Smooth muscle cell (in vitro differentiated cells): ENCODE measurements around the gene SRSF3. TPM values are rescaled to one million over a fixed set of nuclear protein-coding genes. Genes with fewer than 3 reads are reported as not detected.

ENCODE experiments used
- DNase-seq: peaks from one replicate; lab custom pipeline; 2025; ENCODE audit not compliant: unreplicated experiment; lab: John Stamatoyannopoulos, UW
- H2AFZ ChIP-seq: fragments of 200-600 bp; sonication (generic); 2 replicates; pipeline ENCODE4 v1.6.0; 2016; ENCODE audit warnings: antibody characterized with exemption, low read depth, mild to moderate bottlenecking
- H3F3A ChIP-seq: fragments of 200-600 bp; sonication (generic); 2 replicates; pipeline ENCODE4 v1.6.0; 2017; ENCODE audit warnings: antibody characterized with exemption, low read depth
- H3K27ac ChIP-seq: fragments of 200-600 bp; sonication (generic); 2 replicates; pipeline ENCODE4 v1.5.1; 2016; ENCODE audit warnings: low read depth, mild to moderate bottlenecking
- H3K27me3 ChIP-seq: fragments of 200-600 bp; sonication (generic); 2 replicates; pipeline ENCODE4 v1.6.1; 2016; ENCODE audit warnings: low read depth, mild to moderate bottlenecking
- H3K36me3 ChIP-seq: fragments of 200-600 bp; sonication (generic); 2 replicates; pipeline ENCODE4 v1.5.1; 2016; ENCODE audit warnings: low read depth
- H3K4me1 ChIP-seq: fragments of 200-600 bp; sonication (generic); 2 replicates; pipeline ENCODE4 v1.5.1; 2016; ENCODE audit warnings: low read depth
- H3K4me2 ChIP-seq: fragments of 200-600 bp; sonication (generic); 2 replicates; pipeline ENCODE4 v1.6.0; 2016; ENCODE audit warnings: mild to moderate bottlenecking
- H3K4me3 ChIP-seq: fragments of 200-600 bp; sonication (generic); 2 replicates; pipeline ENCODE4 v1.5.1; 2016; ENCODE audit warnings: mild to moderate bottlenecking
- H3K79me2 ChIP-seq: fragments of 200-600 bp; sonication (generic); 2 replicates; pipeline ENCODE4 v1.6.0; 2016; ENCODE audit warnings: low read depth, mild to moderate bottlenecking
- H3K9ac ChIP-seq: fragments of 200-600 bp; sonication (generic); 2 replicates; pipeline ENCODE4 v1.6.0; 2016; ENCODE audit warnings: low read depth
- H3K9me3 ChIP-seq: fragments of 200-600 bp; sonication (generic); replicated peaks from 2 replicates; pipeline ENCODE4 v1.5.1; 2016; ENCODE audit warnings: low read depth
- H4K20me1 ChIP-seq: fragments of 200-600 bp; sonication (generic); 2 replicates; pipeline ENCODE4 v1.6.0; 2016; ENCODE audit warnings: low read depth
- WGBS: methylation state at CpG from one replicate; pipeline ENCODE4 v1.1.7; 2016; ENCODE audit warnings: low lambda C conversion rate; 5-methylcytosine and 5-hydroxymethylcytosine counted together
- polyA plus RNA-seq: library from polyadenylated mRNA; unstranded; fragments of >200 nt; fragmentation: Nextera tagmentation; extraction: Ambion mirVana; gene quantifications from 2 replicates; pipeline ENCODE4 v1.2.1, GENCODE V29; 2016
- total RNA-seq: library from RNA; depleted of rRNA; stranded (reverse); fragments of >200 nt; gene quantifications from 2 replicates; pipeline ENCODE4 v1.2.3, GENCODE V29; 2014
- TF ChIP-seq, protein P1 (sequence below): fragments of 200-600 bp; sonication (generic); IDR thresholded peaks from 2 replicates; pipeline ENCODE4 v1.5.1; 2017; ENCODE audit warnings: borderline replicate concordance, mild to moderate bottlenecking, antibody characterized with exemption; ENCODE audit not compliant: insufficient read depth, poor library complexity, severe bottlenecking

The SRSF3 gene
- total and polyA plus RNA-seq, 2 experiments from 2014 or later: 158 to 179 TPM

- H3K4me3 ChIP-seq: no peak overlapping the region
- WGBS: 59% methylated on average over 17 of the region's 18 CpGs
- no peaks in the 10 kb centered on the region for H3K36me3 ChIP-seq
- no peaks in the 10 kb centered on the region for H3K27me3 ChIP-seq
- peaks cover 8% of the 10 kb centered on the region for H3F3A ChIP-seq
- TF ChIP-seq, protein P1, sequence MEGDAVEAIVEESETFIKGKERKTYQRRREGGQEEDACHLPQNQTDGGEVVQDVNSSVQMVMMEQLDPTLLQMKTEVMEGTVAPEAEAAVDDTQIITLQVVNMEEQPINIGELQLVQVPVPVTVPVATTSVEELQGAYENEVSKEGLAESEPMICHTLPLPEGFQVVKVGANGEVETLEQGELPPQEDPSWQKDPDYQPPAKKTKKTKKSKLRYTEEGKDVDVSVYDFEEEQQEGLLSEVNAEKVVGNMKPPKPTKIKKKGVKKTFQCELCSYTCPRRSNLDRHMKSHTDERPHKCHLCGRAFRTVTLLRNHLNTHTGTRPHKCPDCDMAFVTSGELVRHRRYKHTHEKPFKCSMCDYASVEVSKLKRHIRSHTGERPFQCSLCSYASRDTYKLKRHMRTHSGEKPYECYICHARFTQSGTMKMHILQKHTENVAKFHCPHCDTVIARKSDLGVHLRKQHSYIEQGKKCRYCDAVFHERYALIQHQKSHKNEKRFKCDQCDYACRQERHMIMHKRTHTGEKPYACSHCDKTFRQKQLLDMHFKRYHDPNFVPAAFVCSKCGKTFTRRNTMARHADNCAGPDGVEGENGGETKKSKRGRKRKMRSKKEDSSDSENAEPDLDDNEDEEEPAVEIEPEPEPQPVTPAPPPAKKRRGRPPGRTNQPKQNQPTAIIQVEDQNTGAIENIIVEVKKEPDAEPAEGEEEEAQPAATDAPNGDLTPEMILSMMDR: peak; percentile 88
- no peaks in the 10 kb centered on the region for H4K20me1 ChIP-seq
- H3K9me3 ChIP-seq: no peaks in the 10 kb centered on the region
- no peak overlapping the region for H2AFZ ChIP-seq
- peak; percentile 46 for DNase-seq
- no peaks in the 10 kb centered on the region for H3K4me1 ChIP-seq
- H3K27ac ChIP-seq: no peak overlapping the region
- no peaks in the 10 kb centered on the region for H3K79me2 ChIP-seq
- no peak overlapping the region for H3K4me2 ChIP-seq
- H3K9ac ChIP-seq: no peak overlapping the region
Observed at GRCh38 chr6:36623547-36624459, 29.6 kb downstream of the SRSF3 start.

- Histone ChIP-seq H3K27ac (no peak overlapping the region), H4K20me1 (no peaks in the 10 kb centered on the region), H3K36me3 (no peaks in the 10 kb centered on the region), H3K79me2 (no peaks in the 10 kb centered on the region), H3K4me1 (no peaks in the 10 kb centered on the region), H3K27me3 (no peaks in the 10 kb centered on the region), H3K9ac (no peak overlapping the region), H3K9me3 (no peaks in the 10 kb centered on the region), H3K4me2 (peak overlapping the region; percentile 25), H2AFZ (no peak overlapping the region), H3F3A (peaks cover 8% of the 10 kb centered on the region), H3K4me3 (no peak overlapping the region)
- DNase-seq: no peak
- TF ChIP-seq, protein P1: no peak
- 93% methylated on average over 11 of the region's 11 CpGs for WGBS
Observed at GRCh38 chr6:36624461-36625157, 30.4 kb downstream of the SRSF3 start.

DNA sequence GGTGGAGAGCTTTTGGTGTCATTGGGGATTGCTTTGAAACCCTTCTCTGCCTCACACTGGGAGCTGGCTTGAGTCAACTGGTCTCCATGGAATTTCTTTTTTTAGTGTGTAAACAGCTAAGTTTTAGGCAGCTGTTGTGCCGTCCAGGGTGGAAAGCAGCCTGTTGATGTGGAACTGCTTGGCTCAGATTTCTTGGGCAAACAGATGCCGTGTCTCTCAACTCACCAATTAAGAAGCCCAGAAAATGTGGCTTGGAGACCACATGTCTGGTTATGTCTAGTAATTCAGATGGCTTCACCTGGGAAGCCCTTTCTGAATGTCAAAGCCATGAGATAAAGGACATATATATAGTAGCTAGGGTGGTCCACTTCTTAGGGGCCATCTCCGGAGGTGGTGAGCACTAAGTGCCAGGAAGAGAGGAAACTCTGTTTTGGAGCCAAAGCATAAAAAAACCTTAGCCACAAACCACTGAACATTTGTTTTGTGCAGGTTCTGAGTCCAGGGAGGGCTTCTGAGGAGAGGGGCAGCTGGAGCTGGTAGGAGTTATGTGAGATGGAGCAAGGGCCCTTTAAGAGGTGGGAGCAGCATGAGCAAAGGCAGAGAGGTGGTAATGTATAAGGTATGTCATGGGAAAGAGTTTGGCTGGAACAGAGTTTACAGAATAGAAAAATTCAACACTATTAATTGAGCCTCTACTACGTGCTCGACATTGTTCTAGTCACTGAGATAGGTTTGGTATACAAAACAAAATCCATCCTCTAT, 31.2 kb downstream of the SRSF3 start:
- no peaks in the 10 kb centered on the region for H3K79me2 ChIP-seq
- no peaks in the 10 kb centered on the region for H3K9me3 ChIP-seq
- H4K20me1 ChIP-seq: no peaks in the 10 kb centered on the region
- H2AFZ ChIP-seq: no peak overlapping the region
- no peaks in the 10 kb centered on the region for H3K36me3 ChIP-seq
- H3K27me3 ChIP-seq: no peaks in the 10 kb centered on the region
- 66% methylated on average over 5 of the region's 5 CpGs for WGBS
- no peak overlapping the region for H3K27ac ChIP-seq
- H3F3A ChIP-seq: peaks cover 8% of the 10 kb centered on the region
- DNase-seq: no peak
- TF ChIP-seq, protein P1: no peak
- H3K4me1 ChIP-seq: no peaks in the 10 kb centered on the region
- H3K4me2 ChIP-seq: peak overlapping the region; percentile 25
- H3K4me3 ChIP-seq: no peak overlapping the region
- H3K9ac ChIP-seq: no peak overlapping the region
